ENCODE results near the gene RFX8.

GRCh38 chr2:101361522-101361921 is 113.4 kb downstream of the RFX8 start:
- TF ChIP-seq, protein P1, sequence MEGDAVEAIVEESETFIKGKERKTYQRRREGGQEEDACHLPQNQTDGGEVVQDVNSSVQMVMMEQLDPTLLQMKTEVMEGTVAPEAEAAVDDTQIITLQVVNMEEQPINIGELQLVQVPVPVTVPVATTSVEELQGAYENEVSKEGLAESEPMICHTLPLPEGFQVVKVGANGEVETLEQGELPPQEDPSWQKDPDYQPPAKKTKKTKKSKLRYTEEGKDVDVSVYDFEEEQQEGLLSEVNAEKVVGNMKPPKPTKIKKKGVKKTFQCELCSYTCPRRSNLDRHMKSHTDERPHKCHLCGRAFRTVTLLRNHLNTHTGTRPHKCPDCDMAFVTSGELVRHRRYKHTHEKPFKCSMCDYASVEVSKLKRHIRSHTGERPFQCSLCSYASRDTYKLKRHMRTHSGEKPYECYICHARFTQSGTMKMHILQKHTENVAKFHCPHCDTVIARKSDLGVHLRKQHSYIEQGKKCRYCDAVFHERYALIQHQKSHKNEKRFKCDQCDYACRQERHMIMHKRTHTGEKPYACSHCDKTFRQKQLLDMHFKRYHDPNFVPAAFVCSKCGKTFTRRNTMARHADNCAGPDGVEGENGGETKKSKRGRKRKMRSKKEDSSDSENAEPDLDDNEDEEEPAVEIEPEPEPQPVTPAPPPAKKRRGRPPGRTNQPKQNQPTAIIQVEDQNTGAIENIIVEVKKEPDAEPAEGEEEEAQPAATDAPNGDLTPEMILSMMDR (IDR thresholded peaks at IDR 0.05; ENCODE audit: low read depth, low read length, poor library complexity, severe bottlenecking), result no peak
- no peak for TF ChIP-seq EZH2phosphoT487 (IDR thresholded peaks at IDR 0.05; ENCODE audit: borderline replicate concordance, low read length)

Measured in DOHH2 (cell line).